ENCODE data around the gene CR2.
"Not testable (repeated sequence)": the region's sequence is repeated elsewhere in the genome, so short reads cannot be mapped to it uniquely, and the experiment has no call there.

Gene CR2

DNA sequence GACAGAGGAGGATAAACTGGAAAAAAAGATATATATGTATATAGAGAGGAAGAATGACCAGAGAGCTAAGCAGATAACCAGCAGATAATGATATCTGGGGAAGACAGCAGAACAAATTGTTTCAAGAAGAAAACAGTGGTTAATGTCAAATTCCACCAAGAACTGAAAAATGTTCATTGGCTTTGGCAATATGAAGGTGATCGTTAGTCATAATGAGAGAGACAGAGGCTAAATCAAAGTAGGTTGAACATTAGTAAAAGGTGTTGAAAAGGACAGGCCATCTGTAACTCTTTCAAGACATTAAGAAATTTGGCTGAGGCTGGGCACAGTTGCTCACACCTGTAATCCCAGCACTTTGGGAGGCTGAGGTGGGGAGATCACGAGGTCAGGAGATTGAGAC lies 25.3 kb upstream of the CR2 start:
- H3K4me3 ChIP-seq (ENCODE audit: low read depth, low read length) = no peak overlapping the region
- TF ChIP-seq, protein P1, sequence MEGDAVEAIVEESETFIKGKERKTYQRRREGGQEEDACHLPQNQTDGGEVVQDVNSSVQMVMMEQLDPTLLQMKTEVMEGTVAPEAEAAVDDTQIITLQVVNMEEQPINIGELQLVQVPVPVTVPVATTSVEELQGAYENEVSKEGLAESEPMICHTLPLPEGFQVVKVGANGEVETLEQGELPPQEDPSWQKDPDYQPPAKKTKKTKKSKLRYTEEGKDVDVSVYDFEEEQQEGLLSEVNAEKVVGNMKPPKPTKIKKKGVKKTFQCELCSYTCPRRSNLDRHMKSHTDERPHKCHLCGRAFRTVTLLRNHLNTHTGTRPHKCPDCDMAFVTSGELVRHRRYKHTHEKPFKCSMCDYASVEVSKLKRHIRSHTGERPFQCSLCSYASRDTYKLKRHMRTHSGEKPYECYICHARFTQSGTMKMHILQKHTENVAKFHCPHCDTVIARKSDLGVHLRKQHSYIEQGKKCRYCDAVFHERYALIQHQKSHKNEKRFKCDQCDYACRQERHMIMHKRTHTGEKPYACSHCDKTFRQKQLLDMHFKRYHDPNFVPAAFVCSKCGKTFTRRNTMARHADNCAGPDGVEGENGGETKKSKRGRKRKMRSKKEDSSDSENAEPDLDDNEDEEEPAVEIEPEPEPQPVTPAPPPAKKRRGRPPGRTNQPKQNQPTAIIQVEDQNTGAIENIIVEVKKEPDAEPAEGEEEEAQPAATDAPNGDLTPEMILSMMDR (IDR thresholded peaks at IDR 0.05; ENCODE audit: low read depth, low read length) = no peak

DNA sequence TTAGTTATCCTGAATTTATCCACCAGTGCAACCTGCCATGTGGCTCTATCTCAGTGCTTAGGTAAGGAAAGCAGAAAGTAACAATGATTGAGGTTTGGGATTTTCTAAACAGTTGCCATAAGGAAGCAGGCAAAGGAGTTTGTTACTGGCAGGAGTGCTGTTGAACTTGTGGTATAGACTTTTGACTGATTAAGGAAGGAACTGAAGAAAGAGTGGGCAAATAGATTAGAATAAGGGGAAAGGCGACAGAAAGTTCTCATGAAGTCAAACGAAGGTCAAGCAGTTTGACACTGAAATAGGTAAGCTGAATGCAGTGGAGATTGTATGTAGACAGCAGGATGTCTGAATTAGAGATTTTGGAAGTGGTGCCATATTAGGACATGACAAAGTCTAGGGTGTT lies 24.2 kb upstream of the CR2 start:
- no peak overlapping the region for H3K4me3 ChIP-seq (ENCODE audit: low read depth, low read length)
- TF ChIP-seq, protein P1 (IDR thresholded peaks at IDR 0.05; ENCODE audit: low read depth, low read length) = no peak

DNA sequence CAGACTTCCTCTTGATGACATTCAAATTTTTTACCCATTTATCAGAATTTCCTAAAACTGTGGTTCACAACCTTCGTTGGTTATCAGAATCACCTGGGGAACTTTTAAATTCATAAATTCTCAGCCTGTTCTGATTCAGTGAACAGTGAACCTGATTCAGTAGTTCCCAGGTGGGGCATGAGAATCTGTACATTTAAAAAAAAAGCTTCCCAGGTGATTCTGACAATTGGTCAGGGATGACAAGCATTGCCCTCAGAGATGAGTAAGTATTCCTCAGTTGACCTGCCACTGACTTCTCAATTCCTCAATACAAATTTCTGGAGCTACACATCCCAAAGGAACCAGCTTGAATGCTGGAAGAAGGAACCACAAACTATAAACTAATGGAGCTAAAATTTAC lies 23.5 kb upstream of the CR2 start:
- H3K4me3 ChIP-seq (ENCODE audit: low read depth, low read length) = no peak overlapping the region
- TF ChIP-seq, protein P1 (IDR thresholded peaks at IDR 0.05; ENCODE audit: low read depth, low read length) = no peak

DNA sequence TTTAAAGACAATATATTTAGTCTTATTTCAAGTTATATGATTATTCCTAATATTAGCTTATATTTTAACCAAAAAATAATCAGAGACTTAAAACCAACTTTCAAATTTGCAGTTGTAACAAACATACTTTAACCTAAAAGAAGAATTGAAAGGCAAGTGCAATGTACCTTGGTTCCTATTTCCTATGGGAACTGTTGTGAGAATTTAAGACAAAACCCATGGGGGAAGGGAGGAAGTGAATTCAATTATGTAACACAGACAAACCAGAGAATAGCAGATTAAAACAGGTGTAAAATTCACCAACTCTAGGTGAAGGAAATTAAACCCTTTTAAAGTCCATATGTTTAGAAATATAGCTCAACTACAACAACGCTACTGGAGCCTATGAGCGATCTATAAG lies 22.6 kb upstream of the CR2 start:
- H3K4me3 ChIP-seq (ENCODE audit: low read depth, low read length) = no peak overlapping the region
- TF ChIP-seq, protein P1 (IDR thresholded peaks at IDR 0.05; ENCODE audit: low read depth, low read length) = no peak

DNA sequence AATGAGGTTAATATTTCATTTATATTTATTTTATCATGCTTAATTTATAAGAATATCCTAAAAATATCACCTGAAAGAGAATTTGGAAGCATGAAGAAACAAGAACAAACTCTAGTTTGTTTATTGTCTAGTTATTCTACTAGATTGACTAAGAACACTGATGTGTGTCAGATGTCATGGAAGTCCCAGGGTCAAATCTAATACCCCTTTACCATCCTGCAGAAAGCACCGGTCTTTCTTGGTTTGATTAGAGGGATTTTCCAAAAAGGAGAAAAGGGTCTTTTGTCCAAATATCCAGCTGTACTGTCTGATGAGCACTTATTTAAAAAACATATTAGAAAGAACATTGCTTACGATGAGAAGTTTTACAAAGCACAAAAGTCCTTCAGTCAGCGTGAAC lies 20.7 kb upstream of the CR2 start:
- no peak overlapping the region for H3K4me3 ChIP-seq (ENCODE audit: low read depth, low read length)
- TF ChIP-seq, protein P1 (IDR thresholded peaks at IDR 0.05; ENCODE audit: low read depth, low read length) = no peak

DNA sequence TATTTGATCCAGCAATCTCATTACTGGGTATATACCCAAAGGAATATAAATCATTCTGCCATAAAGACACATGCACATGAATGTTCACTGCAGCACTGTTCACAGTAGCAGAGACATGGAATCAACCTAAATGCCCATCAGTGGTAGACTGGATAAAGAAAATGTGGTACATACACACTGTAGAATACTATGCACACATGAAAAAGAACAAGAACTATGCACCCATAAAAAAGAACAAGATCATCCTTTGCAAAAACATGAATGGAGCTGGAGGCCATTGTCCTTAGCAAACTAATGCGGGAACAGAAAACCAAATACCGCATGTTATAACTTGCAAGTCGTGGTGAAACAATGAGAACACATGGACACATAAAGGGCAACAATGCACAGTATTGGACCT lies 17.4 kb upstream of the CR2 start:
- not testable (repeated sequence) for H3K4me3 ChIP-seq (ENCODE audit: low read depth, low read length)

DNA sequence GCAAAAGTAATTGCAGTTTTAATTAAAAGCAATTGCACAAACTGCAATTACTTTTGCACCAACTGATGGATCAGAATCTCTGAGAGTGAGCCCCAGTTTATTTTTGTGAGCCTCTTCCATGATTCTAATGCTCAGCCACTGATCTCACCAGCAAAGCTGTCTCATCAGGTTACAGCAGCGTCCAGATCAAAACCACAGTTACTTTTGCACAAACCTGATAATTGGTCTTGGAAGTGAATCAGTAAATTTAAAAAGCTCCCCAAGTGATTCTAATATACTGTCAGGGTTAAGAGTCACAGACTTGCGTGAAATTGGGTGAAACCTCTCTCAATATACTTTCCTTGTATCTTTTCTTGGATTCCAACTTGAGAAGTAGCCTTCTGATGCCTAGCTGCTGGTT lies 13.5 kb upstream of the CR2 start:
- no peak overlapping the region for H3K4me3 ChIP-seq (ENCODE audit: low read depth, low read length)
- TF ChIP-seq, protein P1 (IDR thresholded peaks at IDR 0.05; ENCODE audit: low read depth, low read length) = no peak

DNA sequence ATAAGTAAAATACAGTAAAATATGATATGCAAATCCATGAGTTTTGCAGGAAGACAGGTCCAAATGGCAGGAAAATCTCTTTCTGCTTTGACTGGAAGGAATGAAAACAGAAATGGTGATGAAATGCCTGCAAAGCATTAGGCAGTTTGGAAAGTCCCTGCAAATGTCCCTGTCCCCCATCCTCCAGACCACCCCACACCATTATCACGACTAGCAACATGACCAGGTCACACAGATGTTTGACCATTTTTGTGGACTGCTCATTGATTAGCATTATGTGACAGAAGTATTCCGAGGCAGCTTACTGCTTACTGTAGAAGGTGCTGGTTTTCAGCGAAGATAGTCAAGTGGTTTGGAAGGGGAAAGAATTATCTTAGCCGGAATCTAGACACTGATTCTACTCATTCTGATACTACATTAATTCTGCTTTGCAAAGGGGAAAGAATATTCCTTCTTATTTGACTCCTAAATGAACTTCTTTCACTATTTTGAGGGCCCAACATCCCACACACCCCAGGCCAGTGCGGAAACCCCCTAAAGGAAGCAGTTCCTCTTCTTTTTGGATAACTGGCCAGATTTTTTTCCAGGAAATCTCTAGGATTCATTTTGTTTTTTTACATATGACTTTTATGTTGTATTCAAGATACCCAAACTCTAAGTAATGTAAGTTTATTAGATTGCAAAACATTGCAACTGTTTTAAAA lies 9.5 kb upstream of the CR2 start:
- no peak overlapping the region for H3K4me3 ChIP-seq (ENCODE audit: low read depth, low read length)
- TF ChIP-seq, protein P1 (IDR thresholded peaks at IDR 0.05; ENCODE audit: low read depth, low read length) = no peak

Measured in WI38 (cell line).